HG03378 (cell line): Measurements from ENCODE around the gene ZMYND11.
"Not testable (repeated sequence)": the region's sequence is repeated elsewhere in the genome, so short reads cannot be mapped to it uniquely, and the experiment has no call there.

Experiments used
- ATAC-seq: cut with Tn5 transposase; IDR thresholded peaks from one replicate; pipeline ENCODE4 v1.9.1; 2021; ENCODE audit warnings: mild to moderate bottlenecking, moderate library complexity; ENCODE audit not compliant: unreplicated experiment

Gene ZMYND11

GRCh38 chr10:241966-242643 lies 106.8 kb downstream of the ZMYND11 start:
- no peak for ATAC-seq

GRCh38 chr10:244227-244626 lies 109.0 kb downstream of the ZMYND11 start:
- no peak for ATAC-seq

DNA sequence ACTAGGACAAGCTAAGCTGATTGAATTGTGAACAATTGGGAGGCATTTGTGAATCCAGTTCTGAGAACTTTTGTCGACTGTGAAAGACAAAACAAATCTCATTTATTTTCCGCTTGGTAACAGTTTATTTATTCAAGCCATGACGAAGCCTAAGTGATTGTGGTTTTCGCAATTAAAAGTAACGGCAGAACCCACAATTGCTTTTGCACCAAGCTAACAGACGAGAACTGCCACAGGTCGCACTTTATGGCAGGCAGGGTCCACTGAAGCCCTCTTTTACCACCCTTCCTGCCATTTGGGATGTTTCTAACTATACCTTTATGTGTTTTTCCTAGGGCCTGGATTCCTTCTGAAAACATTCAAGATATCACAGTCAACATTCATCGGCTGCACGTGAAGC lies 111.2 kb downstream of the ZMYND11 start:
- no peak for ATAC-seq

DNA sequence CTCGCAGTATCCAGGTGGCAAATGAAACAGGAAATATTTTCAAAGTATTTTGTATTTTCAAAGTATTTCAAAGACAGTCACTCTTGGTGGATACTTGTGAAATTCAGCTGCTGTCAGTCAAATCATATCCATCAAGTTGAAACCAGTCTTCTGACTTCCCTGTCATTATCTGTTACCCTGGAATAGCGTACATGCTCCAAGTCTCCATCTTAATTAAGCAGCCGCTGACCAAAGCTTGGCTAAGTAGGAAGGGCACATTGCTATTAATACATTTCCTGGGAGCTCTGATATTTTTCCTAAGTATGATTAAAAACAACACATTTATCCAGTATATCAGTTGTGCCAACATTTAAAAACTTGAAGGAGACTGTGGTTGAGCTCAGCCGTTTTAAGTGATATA lies 112.2 kb downstream of the ZMYND11 start:
- no peak for ATAC-seq

GRCh38 chr10:248307-248706 lies 113.1 kb downstream of the ZMYND11 start:
- ATAC-seq: no peak

DNA sequence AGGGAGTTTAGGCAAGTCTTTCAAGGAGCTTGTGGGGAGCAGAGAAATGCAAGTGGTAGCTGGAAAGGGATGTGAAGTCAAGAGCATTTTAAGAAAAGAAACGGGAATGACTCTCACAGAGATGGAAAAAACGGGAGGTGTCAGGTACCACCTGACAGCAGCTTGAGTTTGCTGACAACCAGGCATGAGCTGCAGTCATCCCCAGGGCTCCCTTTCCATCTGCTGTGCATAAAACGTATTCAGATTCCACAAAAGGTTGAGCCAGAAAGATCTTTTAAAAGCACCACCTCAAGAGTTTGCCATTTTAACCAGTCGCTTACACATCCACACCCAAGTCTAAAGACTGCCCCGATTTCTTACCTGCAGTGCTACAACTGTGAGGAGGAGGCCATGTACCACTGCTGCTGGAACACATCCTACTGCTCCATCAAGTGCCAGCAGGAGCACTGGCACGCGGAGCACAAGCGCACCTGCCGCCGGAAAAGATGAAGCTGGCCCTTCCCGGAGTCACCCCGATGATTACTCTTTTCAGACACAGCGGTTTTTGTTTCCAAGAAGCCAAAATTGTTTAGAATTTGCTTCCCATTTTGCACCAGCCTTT lies 116.8 kb downstream of the ZMYND11 start:
- ATAC-seq: no peak

- no peak for ATAC-seq
Observed at GRCh38 chr10:260819-261429, 125.7 kb downstream of the ZMYND11 start.

GRCh38 chr10:264160-265073 lies 129.2 kb downstream of the ZMYND11 start:
- not testable (repeated sequence) for ATAC-seq

- ATAC-seq: not testable (repeated sequence)
Observed at GRCh38 chr10:265074-265440, 129.8 kb downstream of the ZMYND11 start.

- not testable (repeated sequence) for ATAC-seq
Observed at GRCh38 chr10:265816-266588, 130.7 kb downstream of the ZMYND11 start.

DNA sequence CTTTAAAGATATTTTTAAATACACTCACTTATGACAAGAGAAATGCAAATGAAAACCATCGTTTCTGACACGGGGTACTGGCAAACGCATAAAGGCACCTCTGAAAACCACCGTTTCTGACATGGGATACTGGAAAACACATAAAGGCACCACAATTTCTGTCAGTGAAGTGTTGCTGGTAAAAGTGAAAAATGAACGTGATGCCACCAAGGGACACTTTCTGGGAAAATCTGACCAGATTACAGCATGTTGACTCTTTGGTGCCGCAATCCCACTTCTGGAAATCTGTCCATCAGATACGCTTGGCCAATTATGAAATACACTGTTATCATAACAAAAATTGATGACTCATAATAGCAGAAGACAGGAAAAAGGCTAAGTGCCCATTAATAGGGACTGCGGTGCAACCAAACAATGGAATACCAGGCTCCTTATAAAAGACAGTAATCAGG lies 131.7 kb downstream of the ZMYND11 start:
- no peak for ATAC-seq

DNA sequence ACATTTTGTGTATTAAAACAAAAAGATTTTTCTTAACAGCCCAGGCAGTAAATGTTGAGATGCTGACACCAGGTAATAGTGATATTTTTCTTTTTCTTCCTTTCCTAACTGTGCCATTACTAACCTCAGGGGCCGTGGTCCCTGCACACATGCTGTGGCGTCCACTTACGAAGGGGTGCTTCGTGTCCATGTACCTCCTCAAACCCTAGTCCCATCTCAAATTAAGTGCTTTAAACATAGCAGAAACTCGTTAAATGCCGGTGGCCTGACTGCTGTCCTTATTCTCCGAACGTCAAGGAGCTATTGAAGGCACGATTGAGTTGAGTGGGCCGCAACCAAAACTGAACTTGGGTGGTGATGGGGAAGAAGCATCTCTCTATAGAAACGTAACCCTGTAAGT lies 132.4 kb downstream of the ZMYND11 start:
- ATAC-seq: no peak

DNA sequence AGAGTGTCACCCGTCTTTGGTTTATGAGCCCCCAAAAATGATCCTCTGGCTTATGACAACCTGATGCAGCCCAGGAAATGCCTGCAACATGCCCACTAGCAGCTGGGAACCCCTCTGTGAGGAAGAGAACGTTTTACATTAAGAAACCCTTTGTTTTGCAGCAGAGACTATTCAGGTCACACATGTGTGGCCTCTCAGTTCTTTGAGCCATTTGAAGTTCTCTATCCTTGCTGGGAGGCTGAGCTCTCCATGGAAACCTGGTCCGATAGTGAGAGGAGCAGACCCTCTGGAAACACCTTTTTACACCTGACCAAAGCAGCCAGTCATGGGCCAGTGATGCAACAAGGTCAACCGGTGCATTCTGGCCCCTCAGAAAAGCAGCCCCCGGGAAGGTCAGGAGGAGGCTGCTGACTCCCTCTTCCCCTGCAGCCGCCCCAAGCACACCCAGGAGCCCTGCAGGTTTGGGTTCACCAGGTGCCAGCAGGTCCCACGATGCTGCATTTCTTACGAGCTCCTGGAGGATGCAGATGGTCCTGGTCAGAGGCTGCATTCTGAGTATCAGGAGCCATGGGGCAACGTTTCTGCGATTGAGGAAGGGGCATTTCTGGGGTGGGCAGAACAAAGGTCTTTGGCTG lies 134.3 kb downstream of the ZMYND11 start:
- ATAC-seq: no peak

- no peak for ATAC-seq
Observed at GRCh38 chr10:271201-271600, 135.9 kb downstream of the ZMYND11 start.

GRCh38 chr10:271722-272121 lies 136.5 kb downstream of the ZMYND11 start:
- ATAC-seq: no peak

GRCh38 chr10:273088-273487 lies 137.8 kb downstream of the ZMYND11 start:
- ATAC-seq: no peak

GRCh38 chr10:274866-275265 lies 139.6 kb downstream of the ZMYND11 start:
- ATAC-seq: no peak

GRCh38 chr10:275680-276079 lies 140.4 kb downstream of the ZMYND11 start:
- ATAC-seq: no peak

- no peak for ATAC-seq
Observed at GRCh38 chr10:277963-278362, 142.7 kb downstream of the ZMYND11 start.

DNA sequence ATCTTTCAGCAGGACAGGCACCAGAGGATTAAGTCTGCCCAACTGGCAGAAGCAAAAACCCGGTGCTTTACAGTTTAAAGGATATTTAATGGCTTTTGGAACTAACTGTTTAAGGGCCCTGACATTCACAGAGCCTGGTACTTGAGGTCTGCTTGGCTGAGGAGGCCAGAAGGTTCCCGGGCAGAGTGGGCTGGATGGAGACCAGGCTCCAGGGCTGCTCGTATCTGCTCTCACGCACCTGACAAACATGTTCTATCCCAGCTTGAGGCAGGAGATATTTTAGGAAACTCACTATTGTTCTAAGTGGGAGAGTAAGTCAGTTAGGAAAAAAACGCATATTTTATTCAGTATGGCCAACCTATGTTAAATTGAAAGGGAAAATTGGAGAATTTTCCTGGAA lies 143.5 kb downstream of the ZMYND11 start:
- no peak for ATAC-seq
